ENCODE measurements around the gene THRB. TPM values are rescaled to one million over a fixed set of nuclear protein-coding genes. Genes with fewer than 3 reads are reported as not detected.

Gene THRB
- total and polyA plus RNA-seq, 9 of the 15 experiments (the other 6 are each of a cell fraction or from before 2014, with no cell fraction given): 1.7 to 14.9 (median 6.9) TPM

DNA sequence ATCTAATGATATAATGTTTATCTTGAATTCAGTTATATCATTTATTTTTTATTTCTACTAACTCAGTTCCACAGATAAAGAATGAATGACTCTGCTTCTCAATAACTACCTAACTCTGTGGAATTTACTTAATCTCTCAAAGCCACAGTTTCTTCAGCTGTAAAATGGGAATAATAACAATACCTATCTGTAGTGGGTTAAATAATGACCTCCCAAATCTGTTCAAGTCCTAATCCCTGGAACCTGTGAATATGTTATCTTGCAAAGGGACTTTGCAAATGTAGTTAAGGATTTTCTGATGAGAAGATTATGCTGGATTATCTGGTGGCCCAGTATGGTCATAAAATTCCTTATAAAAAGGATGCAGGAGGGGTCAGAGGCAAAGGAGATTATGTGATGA lies 61.7 kb downstream of the THRB start (continued):
- TF ChIP-seq, protein P1, sequence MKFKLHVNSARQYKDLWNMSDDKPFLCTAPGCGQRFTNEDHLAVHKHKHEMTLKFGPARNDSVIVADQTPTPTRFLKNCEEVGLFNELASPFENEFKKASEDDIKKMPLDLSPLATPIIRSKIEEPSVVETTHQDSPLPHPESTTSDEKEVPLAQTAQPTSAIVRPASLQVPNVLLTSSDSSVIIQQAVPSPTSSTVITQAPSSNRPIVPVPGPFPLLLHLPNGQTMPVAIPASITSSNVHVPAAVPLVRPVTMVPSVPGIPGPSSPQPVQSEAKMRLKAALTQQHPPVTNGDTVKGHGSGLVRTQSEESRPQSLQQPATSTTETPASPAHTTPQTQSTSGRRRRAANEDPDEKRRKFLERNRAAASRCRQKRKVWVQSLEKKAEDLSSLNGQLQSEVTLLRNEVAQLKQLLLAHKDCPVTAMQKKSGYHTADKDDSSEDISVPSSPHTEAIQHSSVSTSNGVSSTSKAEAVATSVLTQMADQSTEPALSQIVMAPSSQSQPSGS (CRISPR knock-in tag; IDR thresholded peaks at IDR 0.05): no peak
- TF ChIP-seq HNRNPUL1 (IDR thresholded peaks at IDR 0.05; ENCODE audit: low read length) (no peak), HNRNPLL (IDR thresholded peaks at IDR 0.05; ENCODE audit: low read depth, low read length, poor library complexity, severe bottlenecking) (no peak), DMBX1 (CRISPR knock-in tag; IDR thresholded peaks at IDR 0.05; ENCODE audit: borderline replicate concordance) (no peak), CBFA2T3 (IDR thresholded peaks at IDR 0.05) (peak; percentile 55), RBM25 (IDR thresholded peaks at IDR 0.05; ENCODE audit: low read depth, low read length, severe bottlenecking) (peak; percentile 37), NR3C1 (CRISPR knock-in tag; IDR thresholded peaks at IDR 0.05) (no peak), SMAD2 (IDR thresholded peaks at IDR 0.05; ENCODE audit: low read depth, low read length) (no peak), CBFA2T2 (conservative IDR thresholded peaks at IDR 0.05) (0 out of 2 replicates have a peak, but pooled peaks have one; percentile 18), KDM5B (IDR thresholded peaks at IDR 0.05; ENCODE audit: insufficient replicate concordance, low read depth, low read length) (no peak), CHD2 (IDR thresholded peaks at IDR 0.05; ENCODE audit: low read depth, low read length) (no peak), ZNF444 (CRISPR knock-in tag; IDR thresholded peaks at IDR 0.05) (no peak), THRAP3 (IDR thresholded peaks at IDR 0.05; ENCODE audit: borderline replicate concordance) (no peak), GTF2E2 (tag; IDR thresholded peaks at IDR 0.05) (no peak)
- TF ChIP-seq, protein P2, sequence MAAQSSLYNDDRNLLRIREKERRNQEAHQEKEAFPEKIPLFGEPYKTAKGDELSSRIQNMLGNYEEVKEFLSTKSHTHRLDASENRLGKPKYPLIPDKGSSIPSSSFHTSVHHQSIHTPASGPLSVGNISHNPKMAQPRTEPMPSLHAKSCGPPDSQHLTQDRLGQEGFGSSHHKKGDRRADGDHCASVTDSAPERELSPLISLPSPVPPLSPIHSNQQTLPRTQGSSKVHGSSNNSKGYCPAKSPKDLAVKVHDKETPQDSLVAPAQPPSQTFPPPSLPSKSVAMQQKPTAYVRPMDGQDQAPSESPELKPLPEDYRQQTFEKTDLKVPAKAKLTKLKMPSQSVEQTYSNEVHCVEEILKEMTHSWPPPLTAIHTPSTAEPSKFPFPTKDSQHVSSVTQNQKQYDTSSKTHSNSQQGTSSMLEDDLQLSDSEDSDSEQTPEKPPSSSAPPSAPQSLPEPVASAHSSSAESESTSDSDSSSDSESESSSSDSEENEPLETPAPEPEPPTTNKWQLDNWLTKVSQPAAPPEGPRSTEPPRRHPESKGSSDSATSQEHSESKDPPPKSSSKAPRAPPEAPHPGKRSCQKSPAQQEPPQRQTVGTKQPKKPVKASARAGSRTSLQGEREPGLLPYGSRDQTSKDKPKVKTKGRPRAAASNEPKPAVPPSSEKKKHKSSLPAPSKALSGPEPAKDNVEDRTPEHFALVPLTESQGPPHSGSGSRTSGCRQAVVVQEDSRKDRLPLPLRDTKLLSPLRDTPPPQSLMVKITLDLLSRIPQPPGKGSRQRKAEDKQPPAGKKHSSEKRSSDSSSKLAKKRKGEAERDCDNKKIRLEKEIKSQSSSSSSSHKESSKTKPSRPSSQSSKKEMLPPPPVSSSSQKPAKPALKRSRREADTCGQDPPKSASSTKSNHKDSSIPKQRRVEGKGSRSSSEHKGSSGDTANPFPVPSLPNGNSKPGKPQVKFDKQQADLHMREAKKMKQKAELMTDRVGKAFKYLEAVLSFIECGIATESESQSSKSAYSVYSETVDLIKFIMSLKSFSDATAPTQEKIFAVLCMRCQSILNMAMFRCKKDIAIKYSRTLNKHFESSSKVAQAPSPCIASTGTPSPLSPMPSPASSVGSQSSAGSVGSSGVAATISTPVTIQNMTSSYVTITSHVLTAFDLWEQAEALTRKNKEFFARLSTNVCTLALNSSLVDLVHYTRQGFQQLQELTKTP (IDR thresholded peaks at IDR 0.05; ENCODE audit: low read depth in 1 of 2, partially characterized antibody in 2 of 2): no peak
- TF ChIP-seq, protein P3, sequence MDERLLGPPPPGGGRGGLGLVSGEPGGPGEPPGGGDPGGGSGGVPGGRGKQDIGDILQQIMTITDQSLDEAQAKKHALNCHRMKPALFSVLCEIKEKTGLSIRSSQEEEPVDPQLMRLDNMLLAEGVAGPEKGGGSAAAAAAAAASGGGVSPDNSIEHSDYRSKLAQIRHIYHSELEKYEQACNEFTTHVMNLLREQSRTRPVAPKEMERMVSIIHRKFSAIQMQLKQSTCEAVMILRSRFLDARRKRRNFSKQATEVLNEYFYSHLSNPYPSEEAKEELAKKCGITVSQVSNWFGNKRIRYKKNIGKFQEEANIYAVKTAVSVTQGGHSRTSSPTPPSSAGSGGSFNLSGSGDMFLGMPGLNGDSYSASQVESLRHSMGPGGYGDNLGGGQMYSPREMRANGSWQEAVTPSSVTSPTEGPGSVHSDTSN (CRISPR knock-in tag; IDR thresholded peaks at IDR 0.05; ENCODE audit: low read depth): no peak
- TF ChIP-seq, protein P3 (tag; conservative IDR thresholded peaks at IDR 0.05; ENCODE audit: low read depth): no peak
- TF ChIP-seq, protein P4, sequence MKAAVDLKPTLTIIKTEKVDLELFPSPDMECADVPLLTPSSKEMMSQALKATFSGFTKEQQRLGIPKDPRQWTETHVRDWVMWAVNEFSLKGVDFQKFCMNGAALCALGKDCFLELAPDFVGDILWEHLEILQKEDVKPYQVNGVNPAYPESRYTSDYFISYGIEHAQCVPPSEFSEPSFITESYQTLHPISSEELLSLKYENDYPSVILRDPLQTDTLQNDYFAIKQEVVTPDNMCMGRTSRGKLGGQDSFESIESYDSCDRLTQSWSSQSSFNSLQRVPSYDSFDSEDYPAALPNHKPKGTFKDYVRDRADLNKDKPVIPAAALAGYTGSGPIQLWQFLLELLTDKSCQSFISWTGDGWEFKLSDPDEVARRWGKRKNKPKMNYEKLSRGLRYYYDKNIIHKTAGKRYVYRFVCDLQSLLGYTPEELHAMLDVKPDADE (conservative IDR thresholded peaks at IDR 0.05; ENCODE audit: control insufficient read depth, low read depth, low read length): no peak
- TF ChIP-seq, protein P5, sequence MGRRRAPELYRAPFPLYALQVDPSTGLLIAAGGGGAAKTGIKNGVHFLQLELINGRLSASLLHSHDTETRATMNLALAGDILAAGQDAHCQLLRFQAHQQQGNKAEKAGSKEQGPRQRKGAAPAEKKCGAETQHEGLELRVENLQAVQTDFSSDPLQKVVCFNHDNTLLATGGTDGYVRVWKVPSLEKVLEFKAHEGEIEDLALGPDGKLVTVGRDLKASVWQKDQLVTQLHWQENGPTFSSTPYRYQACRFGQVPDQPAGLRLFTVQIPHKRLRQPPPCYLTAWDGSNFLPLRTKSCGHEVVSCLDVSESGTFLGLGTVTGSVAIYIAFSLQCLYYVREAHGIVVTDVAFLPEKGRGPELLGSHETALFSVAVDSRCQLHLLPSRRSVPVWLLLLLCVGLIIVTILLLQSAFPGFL (CRISPR knock-in tag; IDR thresholded peaks at IDR 0.05): no peak

Data from K562 (cell line).